Stimulated activated CD8-positive, alpha-beta memory T cell treated with anti-CD3 and anti-CD28 coated beads, Interleukin-7, amount 100 ng/mL, for 24 hours (primary cell): ENCODE data around the gene BCAN.

Experiments
- DNase-seq: peaks from one replicate; pipeline ENCODE4 v3.0.0-alpha.2; 2020; ENCODE audit warnings: low read depth

The BCAN gene

DNA sequence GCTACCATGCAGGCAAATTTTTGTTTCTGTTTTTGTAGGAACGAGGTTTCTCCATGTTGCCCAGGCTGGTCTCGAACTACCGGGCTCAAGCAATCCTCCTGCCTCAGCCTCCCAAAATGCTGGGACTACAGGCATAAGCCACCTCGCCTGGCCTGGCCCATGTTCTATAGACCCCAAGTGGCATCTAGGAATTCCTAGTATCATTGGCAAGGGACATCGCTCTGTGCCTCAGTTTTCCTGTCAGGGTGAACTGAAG is 20.8 kb downstream of the BCAN start:
- DNase-seq, result no peak

DNA sequence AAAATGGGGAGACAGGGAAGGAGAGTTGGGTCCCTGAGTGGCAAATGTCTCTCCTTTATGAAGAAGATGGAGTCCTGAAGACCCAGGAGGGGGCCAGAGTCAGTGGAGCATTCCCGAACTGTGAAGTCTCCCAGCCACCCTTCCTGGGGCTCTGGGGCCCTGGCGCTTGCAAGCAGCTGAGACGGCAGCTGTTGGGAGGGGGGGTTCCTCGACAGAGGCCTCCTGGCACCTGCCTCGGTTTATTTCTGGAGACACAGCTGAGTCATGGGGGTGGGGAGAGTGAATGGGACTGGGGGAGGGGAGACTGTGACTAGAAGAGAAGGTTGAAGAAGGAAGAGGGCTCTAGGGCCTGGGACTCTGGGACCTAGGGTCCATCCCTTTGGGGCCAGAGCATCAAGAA is 21.3 kb downstream of the BCAN start:
- no peak for DNase-seq

DNA sequence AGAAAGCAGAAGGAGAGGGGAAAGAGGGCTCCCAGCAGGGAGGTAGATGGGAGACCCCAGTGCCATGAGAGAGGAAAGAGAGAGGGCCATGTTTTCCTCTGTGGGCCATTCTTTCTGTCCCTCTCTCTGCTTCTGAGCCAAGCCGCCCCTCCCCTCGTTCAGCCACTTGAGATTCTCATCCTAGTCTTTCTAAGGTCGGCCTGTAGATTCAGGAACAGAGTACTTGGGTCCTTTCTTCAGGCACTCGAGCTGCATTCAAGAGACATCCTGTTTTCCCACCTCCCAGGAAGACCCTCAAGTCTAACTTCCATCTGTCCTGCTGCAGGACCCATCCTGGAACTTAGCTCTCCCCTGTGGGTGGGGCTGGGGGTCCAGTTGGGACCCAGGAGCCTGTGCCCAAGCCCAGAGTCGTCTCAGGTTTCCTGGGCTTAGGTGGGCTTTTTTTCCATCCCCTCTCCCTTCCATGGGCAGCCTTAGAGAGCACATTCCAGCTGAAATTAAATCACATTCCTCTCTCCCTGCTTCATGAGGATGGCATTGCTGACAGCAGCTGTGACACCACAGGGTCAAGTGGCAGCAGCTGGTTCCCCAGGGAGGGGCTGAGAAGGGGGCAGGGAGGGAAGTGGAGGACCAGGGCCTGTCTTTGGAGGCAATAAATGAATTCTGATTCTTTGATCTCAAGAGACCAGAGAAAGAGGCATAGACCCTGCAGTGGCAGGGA is 22.3 kb downstream of the BCAN start:
- no peak for DNase-seq

DNA sequence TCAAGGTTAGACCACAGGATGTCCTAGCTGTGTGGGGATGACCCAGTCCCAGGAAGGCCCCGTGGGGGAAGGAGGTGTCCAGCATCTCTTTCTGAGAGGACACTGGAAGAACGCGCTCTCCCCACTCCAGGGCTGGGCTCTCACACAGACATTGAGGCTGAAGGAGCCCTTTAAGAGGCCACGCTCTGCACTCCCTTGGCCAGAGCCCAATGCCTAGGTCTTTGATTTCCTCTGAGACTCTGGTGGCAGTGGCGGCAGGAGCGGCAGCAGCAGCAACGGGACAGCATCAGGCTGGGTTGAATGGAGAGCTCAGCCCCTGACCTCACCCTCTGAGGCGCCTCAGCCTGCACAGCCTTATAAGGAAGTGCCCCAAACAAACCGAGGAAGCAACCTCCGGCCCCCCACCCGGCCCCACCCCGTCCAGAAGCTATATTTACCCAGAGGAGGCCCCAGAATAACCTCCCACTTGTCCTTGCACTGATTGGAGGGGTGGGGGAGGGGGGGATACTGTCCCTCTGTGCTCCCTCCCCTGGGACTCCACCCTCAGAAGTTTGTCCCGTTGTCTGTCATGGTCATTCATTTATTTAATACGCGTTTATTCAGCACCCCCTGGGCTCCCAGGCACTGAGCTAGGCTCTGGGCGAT is 23.0 kb downstream of the BCAN start:
- no peak for DNase-seq

DNA sequence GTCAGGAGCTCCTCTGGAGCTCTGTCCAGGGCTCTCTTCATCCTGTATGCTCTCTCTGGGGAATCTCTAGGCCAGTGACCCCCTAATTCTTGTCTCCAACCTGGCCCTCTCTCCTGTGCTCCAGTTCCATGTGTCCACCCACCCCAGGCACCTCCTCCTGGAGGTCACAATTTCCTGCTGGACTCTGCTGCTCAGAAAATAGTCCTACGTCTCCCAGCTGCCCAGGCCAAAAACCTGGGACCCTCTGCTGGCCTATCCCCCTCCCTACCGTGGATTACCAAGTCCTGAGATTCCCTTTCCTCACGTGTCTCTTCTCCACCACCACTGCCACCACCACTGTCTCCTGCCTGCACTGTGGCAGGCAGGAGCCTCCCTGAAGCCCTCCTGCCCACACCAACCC is 23.6 kb downstream of the BCAN start:
- no peak for DNase-seq

DNA sequence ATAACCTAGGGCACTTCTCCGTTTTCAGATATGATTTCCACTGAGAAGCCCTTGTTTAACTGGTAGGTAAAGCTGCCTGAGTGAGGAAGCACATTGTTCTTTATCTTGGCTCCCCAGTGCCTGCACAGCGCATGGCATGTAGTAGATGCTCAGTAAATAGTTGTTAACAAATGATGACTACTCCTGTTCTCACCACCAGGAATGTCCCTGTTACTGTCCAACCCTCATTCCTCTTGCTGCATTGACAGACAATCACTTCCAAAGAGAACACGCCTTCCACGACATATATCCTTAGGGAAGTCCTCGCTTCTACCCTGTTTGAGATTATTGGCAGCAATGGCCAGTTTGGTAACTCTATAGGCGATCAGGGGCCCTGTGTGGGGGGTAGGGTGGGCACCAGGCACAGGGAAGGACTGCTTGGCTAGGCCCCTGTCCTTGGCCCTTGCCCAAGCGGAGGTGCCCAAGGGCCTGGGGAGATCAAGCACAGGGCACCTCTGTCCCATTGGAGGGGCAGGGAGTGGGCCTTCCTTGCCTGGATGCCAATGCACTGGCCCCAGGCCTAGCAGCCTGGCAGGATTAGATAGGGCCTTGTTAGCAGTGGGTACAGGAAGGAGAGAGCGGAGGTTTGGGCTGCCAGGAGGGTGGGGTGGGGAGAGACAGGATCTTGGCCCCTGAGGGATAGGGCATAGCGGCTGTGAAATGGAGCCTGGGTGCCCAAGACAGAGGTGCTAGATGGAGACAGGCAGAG is 25.1 kb downstream of the BCAN start:
- no peak for DNase-seq

DNA sequence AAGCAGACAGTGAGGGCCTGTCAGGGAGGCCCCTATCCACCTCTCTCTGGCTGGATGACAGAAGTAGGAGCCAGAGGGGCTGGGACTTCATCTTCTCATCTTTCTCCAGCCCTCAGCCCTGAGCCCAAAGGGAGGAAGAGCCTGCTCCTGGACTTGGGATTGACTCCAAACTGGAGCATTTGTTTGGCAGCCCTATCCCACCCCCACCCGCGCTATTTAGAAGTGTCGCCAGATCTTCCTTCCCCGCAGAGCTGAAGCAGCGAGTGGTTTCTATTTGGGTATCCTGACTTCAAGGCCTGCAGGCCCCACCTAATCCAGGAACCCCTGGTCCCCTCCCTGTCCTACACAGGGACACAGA is 25.7 kb downstream of the BCAN start:
- no peak for DNase-seq

DNA sequence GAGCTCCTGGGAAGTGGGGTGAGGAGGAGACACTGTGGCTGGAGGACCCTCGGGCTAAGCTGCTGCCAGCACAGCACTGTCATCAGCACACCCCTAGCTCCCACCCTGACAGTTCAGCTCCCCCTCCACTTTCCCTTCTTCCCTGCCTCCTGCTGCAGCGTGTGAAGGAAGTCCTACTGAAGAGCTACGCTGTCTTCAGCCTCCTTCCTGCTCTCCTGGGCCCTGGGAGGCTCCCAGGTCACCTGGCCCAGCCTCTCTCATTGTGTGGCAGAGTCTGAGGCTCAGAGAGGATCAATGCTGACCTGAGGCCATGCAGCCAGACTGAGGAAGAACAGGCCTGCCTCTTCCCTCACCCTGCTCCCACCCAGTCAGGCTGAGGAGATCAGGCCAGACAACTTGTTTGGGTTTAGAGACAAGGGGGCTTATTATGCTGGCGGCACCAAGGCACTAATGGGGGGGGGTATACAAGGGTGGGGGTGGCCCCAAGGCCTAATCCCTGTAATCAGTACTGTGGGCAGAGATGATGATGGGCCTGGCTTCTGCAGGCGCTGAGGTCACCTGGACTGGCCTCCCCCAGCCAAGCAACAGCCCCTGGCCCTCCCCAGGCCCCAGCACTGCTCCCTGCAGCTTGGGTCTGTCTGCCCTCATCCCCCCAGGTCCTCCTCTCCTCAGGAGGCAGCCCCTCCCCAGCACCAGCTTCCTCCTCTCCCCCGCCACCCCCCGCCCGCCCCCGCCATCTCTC is 26.2 kb downstream of the BCAN start:
- DNase-seq, result no peak

DNA sequence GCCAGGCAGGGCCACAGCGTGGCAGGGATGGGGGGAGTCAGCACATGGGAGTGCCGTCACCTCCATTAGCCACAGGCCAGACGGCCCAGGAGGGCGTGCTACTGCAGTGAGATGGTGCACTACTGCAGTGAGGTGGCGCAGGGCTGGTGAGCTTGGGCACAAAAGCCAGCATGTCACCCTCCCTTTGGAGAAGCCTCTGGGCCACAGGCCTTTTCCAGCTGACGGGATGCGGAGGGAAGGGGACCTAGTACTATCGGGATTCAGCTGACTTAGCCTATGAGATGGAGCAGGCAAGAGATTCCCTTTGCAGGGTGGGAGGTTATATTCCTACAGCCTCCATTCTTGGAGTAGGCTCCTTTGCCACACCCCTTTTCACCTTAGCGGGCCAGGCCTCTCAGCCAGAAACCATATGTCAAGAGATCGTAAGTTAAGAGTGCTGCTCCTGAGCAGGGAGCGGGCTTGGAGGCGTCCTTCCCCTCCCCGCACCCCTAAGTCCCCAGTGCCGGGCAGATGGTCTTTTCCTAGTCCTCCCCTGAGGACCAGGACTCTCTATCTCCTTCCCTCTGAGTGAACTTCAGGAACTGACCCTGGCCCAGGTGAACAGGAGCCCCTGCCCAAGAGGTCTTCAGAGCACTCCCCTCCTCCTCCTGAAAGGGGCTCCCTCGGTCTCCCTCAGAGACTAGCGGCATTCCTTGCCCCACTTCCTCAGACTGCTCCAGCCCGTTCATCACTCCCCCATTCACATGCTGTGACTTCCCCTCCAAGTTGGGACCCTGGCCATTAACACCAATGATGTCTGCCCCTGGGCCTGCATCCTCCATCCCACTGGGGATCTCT is 27.1 kb downstream of the BCAN start:
- DNase-seq, result no peak

DNA sequence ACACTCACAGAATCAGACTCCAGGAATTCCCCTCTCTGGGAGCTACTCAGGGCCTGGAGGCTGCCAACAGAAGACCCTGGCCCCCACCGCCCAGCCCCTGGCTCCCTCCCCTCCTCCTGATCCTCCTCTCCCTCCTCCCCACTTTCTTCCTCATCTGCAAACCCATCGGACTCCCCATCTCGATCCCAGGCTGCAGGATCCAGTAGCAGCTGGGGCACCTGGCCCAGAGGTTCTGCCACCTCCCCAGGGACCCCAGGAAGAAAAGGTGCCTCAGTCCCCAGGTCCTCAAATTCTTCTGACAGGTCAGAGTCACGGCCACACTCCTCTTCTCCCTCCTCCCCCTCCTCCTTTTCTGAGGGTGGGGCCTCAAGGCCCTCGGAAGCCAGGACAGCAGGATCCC is 27.9 kb downstream of the BCAN start:
- no peak for DNase-seq

DNA sequence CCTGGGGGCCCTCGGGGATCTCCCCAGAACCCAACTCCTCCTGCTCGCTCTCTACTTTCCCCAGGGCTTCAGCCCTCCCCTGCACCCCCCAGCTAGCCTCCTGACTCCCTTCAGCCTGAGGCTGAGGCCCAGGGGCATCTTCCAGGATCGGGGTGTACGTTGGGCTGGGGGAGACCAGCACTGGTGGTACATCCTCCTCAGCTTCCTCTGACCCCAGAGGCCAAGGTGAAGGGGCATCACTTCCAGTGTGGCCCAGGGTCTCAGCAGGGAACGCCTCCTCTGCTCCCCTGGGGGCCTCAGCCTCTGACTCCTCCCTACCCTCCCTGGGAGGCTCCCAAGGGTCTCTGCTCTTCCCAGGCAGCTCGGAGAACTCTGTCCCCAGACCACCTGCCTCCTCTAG is 28.4 kb downstream of the BCAN start:
- DNase-seq, result no peak

DNA sequence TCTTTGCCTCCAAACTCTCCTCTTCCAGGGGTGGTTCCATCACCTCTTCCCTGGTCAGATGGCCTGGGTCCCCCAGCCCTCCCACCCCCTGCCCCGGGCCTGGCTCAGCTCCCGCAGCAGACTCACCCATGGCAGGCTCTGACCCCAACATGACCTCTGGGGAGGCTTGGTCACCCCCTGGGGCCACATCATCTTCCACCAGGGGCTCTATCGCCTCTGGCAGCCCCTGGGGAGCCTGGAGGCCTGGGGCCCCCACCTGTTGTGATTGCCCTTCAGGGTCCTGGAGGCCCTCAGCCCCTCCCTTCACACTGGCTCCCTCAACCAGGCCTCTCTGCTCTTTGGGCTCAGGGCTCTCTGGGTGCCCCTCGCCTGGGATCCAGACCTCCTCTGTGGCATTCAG is 28.9 kb downstream of the BCAN start:
- no peak for DNase-seq

DNA sequence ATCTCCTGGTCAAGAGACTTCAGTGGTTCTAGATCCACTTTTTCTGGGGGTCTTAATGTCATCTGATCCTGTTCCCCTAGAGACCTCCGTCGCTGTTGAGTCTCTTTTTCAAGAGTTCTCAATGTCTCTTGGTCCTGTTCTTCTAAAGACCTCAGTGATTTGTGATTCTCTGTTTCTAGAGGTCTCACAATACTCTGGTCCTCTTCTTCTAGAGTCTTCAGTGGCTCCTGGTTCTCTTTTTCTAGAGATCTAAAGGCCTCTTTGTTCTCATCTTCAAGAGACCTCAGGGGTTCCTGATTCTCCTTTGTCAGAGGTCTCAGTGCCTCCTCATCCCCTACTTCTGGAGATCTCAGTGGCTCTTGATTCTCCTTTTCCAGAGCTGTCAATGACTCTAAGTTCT is 29.9 kb downstream of the BCAN start:
- DNase-seq, result no peak

DNA sequence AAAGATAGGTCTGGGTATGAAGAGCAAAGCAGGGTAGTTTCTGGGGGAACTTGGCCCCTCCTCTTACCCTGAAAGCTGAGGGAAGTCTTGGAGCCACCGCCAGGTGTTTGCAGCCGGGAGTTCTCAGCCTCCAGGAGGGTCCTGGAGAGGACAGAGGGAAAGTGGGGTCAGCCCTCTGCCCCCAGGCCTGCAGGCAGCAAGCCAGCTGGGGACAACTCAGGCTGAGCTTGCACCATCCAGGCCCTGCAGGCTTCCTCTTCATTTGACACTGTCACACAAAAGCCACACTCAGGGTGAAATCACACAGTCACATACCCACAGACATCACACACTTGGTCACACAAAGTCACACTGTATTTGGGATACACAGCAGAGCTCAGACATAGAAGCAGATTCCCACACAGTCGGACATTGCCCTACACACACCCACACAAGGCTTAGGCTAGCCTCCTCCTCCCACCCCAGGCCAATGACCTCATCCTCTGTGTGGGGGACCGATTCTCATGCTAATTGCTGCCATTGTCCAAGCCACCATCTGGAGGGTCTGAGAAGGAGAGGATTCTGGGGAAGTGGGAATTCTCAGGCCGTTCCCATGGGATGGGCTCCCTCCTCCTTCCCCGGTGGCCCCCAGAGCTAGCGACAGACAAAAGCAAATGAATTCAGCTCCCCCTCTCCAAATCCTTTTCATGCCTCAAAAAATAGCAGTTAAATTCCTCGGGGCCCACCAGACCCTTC is 31.6 kb downstream of the BCAN start:
- no peak for DNase-seq

DNA sequence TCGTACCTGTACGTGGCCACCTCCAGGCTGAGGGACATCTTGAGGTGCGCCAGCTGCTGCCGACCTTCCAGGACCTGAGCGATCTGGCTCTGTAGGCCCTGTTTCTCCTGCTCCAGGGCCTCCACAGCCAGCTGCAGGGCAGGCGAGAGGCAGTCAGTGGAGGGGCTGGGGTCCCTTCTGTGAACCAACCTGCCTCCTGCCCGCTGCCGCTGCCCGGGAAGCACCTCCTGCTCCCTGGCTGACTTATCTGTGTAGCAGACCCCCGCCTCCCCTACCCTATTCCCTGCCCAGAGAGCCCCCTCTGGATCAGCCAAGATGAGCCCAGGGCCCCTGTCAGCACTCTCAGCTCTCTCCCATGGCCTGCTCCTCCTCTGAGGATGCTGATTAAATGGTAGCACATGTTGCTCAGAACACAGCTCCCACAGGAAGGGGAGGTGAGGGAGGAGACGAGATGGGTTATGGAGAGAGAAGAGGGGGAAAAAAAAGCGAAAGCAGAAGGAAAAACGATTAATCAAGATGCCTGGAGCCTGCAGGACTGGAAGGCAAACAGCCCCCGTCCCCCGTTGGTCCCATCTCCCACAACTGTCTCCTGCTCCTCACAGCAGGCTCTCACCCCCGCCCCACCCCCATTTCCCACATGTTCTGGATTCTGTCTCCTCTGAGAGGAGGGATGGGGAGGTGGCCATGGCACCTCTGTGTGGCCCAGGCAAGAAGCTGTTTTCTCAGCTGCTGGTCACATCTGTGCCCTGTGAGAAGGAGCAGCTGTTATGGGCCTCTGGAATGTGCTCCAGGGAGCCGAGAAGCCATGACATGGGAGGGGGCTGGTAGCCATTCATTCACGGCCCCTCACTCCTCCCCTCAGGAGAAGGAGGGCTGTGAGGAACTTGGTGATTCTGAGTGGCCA is 33.5 kb downstream of the BCAN start:
- no peak for DNase-seq

DNA sequence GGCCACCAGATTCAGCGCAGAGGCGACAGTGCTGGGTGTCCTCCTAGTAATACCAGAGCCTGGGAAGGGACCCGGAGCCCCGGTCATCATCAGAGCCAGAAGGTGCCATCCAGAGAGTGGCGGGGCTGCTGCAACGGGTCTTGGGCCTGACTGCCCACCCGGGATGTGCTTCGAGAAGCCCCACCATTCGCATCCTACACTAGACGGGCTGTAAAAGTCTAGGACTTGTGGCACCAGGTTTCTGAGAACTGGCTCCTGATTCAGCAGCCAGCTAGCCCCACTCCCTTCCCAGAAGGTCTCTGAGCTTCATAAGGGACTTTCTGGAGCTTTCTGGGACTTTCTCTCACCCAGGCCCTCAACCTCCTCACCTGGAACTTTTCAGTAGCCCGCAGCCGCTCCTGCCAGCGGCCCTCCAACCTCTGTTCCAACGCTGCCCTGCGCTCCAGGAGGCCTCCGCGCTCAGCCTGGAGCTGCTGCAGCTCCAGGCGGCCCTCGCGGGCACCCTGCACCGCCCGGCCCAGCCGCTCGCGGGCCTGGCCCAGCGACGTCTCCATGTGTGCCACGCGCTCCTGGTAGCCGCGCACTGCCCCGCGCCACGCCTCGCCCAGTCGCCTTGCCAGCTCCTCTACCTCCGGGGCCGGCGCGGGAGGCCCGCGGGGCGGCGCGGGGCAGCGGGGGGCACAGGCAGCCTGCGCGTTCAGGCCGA is 34.4 kb downstream of the BCAN start:
- DNase-seq, result no peak

DNA sequence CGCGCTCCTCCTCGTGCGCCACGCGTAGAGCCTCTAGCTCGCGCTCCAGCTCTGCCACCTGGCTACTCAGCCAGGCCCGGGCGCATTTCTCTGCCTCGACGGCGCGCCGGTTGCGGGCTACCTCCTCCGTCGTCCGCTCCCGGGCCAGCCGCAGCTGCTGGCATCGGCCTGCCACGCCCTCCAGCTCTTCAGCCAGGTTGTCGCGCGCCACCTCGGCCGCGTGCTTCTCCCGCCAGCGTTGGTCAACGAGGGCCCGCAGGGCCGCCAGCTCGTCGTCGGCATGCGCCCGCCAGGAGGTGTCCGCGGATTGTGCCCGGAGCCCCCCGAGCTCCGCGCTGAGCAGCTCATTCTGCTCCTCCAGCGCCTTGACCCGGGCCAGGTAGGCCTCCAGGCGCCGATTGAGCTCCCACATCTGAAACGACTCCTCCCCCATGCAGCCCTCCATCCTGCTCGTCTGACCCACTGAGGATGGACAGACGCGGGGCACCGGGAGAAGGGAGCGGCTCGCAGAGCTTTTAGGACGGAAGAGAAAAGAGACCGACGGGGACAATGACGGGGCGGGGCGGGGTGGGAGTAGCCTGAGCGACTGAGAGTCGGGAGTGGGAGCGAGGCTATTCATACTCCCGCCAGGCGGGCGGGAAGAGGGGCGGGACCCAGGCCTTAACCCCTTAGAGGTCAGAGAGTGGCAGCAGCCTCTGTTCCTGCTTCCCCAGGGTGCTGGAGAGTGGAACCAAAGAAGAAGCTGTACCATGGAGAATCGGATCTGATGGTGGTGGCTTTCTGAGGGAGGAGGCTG is 35.1 kb downstream of the BCAN start, which contains the start of gene NES:
TSS of gene NES (minus strand) at position 588 of the 796 bp plus-strand sequence. CDS start at position 445, 143 bp downstream.
- DNase-seq, result no peak
